CD4-positive, alpha-beta T cell (primary cell): ENCODE data around the gene EMP1. TPM values are rescaled to one million over a fixed set of nuclear protein-coding genes. Genes with fewer than 3 reads are reported as not detected.

Source experiments
- ATAC-seq: fragments of 200-7000 bp; cut with Tn5 transposase; one replicate; pipeline ENCODE4 v1.10.0; 2022; ENCODE audit warnings: mild to moderate bottlenecking; ENCODE audit not compliant: poor library complexity
- CTCF ChIA-PET: fragments of 350-600 bp; sonication (Branson Sonifier 250); formaldehyde crosslinking; loops from one replicate; lab custom pipeline; 2021; ENCODE audit warnings: antibody characterized with exemption, inconsistent platforms; lab: Charles Lee
- POLR2A ChIA-PET: fragments of 350-600 bp; sonication (Branson Sonifier 250); formaldehyde crosslinking; loops from one replicate; lab custom pipeline; 2021; ENCODE audit warnings: antibody characterized with exemption, inconsistent platforms; lab: Charles Lee
- DNase-seq, 14 experiments: peaks; one replicate each; pipeline ENCODE4 v3.0.0-alpha.2; 2013 to 2020; ENCODE audit warnings: mixed read lengths in 2 of 14
- H3K27ac ChIP-seq, 2 donors: one replicate each; pipeline versions ENCODE4 v1.5.1 to v1.7.0; 2013; ENCODE audit warnings: low read length in 2 of 2, low read depth in 1 of 2, mild to moderate bottlenecking in 1 of 2
- H3K27me3 ChIP-seq, 2 experiments: 1 replicate in 1 of 2; 2 replicates in 1 of 2; pipeline versions ENCODE4 v1.6.1 to v1.7.0; 2013; ENCODE audit warnings: low read length in 2 of 2, control low read depth in 1 of 2, mild to moderate bottlenecking in 1 of 2, moderate library complexity in 1 of 2; ENCODE audit not compliant: insufficient read depth in 2 of 2, control insufficient read depth in 1 of 2
- H3K36me3 ChIP-seq: one replicate; pipeline ENCODE4 v1.6.1; 2013; ENCODE audit warnings: low read length, control low read depth; ENCODE audit not compliant: insufficient read depth
- H3K4me1 ChIP-seq: one replicate; pipeline ENCODE4 v1.6.1; 2013; ENCODE audit warnings: low read length, control low read depth; ENCODE audit not compliant: insufficient read depth
- H3K4me3 ChIP-seq: one replicate; pipeline ENCODE4 v1.5.1; 2013; ENCODE audit warnings: mild to moderate bottlenecking, low read length, moderate library complexity
- H3K9me3 ChIP-seq, 2 experiments: 1 replicate in 1 of 2; 2 replicates in 1 of 2; pipeline versions ENCODE4 v1.6.1 to v1.7.0; 2013; ENCODE audit warnings: low read length in 2 of 2, mild to moderate bottlenecking in 2 of 2, control low read depth in 1 of 2, moderate library complexity in 1 of 2; ENCODE audit not compliant: control insufficient read depth in 1 of 2, insufficient read depth in 1 of 2
- H3K27ac Mint-ChIP-seq: one replicate; pipeline ENCODE4 v1.8.0; 2020; ENCODE audit warnings: mixed read lengths
- H3K27me3 Mint-ChIP-seq: one replicate; pipeline ENCODE4 v1.8.0; 2021; ENCODE audit warnings: mixed read lengths
- H3K36me3 Mint-ChIP-seq: one replicate; pipeline ENCODE4 v1.8.0; 2021; ENCODE audit warnings: low read depth, mixed read lengths
- H3K4me1 Mint-ChIP-seq: one replicate; pipeline ENCODE4 v1.8.0; 2021; ENCODE audit warnings: low read depth, mixed read lengths
- H3K4me3 Mint-ChIP-seq: one replicate; pipeline ENCODE4 v1.8.0; 2020; ENCODE audit warnings: mild to moderate bottlenecking, mixed read lengths
- H3K9me3 Mint-ChIP-seq: one replicate; pipeline ENCODE4 v1.8.0; 2020; ENCODE audit warnings: mixed read lengths
- intact Hi-C, 2 experiments: fragments of 100-400 bp; cut with DNase I in 1 of 2; cut with micrococcal nuclease in 1 of 2; formaldehyde crosslinking; loops; one replicate each; pipeline versions ENCODE4 v1.15.1 to v1.9.0; 2023 to 2025; cut with DNase I, micrococcal nuclease
- total RNA-seq, 174 experiments: library from RNA in 2 of 174; stranded (reverse) in 2 of 174; gene quantifications; one replicate each; pipeline ENCODE4 v1.2.3 and lab custom pipeline; 2021 to 2026
- TF ChIP-seq, protein P1 (sequence below): fragments of 200-600 bp; IDR thresholded peaks from one replicate; pipeline ENCODE4 v1.8.0; 2022; ENCODE audit warnings: antibody characterized with exemption, mild to moderate bottlenecking

EMP1 gene
- total RNA-seq, 2 experiments from 2014 or later = 9.0 to 9.1 TPM

DNA sequence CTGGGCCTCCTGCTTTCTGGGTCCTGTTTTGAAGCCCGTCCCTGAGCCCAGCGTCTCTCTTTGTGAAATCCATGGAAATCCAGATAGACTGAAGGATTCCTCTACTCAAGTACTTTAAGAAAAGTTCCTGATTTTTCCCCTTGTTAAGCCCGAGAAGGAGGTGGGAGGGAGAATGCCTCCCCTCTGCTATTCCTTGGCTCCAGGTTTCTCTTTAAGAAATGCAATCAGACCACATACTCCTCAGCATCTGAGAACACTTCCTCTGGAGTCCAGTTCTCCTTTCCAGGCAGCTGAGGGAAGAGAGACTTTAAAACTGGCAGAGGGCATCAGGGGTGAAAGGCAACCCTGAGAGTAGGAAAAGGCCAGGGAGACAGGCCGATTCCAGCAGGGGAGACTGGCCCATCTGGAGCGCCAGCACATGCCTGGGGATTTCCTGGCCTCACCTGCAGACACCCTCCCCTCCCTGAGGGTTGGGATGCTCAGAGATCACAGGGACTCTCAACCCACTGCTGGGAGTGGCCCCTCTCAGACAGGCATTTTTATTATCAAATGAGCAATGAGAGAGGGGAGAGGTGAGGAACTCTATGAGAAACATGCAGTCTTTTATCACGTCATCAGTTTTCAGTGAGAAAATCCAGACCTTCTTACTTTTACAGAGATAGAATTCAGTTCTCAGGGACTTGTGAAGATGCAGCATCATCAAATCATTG is 2.0 kb upstream of the EMP1 start:
- Histone ChIP-seq H3K36me3 (no peaks in the 10 kb centered on the region), H3K9me3 (no peaks in the 10 kb centered on the region), H3K27ac (no peak overlapping the region), H3K27me3 (no peaks in the 10 kb centered on the region), H3K4me1 (peaks cover 18% of the 10 kb centered on the region), H3K4me3 (no peak overlapping the region)
- TF ChIP-seq, protein P1, sequence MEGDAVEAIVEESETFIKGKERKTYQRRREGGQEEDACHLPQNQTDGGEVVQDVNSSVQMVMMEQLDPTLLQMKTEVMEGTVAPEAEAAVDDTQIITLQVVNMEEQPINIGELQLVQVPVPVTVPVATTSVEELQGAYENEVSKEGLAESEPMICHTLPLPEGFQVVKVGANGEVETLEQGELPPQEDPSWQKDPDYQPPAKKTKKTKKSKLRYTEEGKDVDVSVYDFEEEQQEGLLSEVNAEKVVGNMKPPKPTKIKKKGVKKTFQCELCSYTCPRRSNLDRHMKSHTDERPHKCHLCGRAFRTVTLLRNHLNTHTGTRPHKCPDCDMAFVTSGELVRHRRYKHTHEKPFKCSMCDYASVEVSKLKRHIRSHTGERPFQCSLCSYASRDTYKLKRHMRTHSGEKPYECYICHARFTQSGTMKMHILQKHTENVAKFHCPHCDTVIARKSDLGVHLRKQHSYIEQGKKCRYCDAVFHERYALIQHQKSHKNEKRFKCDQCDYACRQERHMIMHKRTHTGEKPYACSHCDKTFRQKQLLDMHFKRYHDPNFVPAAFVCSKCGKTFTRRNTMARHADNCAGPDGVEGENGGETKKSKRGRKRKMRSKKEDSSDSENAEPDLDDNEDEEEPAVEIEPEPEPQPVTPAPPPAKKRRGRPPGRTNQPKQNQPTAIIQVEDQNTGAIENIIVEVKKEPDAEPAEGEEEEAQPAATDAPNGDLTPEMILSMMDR = no peak
- H3K27ac Mint-ChIP-seq = no peak overlapping the region
- DNase-seq (no peak), ATAC-seq (no peak)
- no peaks in the 10 kb centered on the region for H3K27me3 Mint-ChIP-seq
- intact Hi-C loops = no loop called here
- no peaks in the 10 kb centered on the region for H3K9me3 Mint-ChIP-seq
- peaks cover 21% of the 10 kb centered on the region for H3K4me1 Mint-ChIP-seq
- no peaks in the 10 kb centered on the region for H3K36me3 Mint-ChIP-seq
- ChIA-PET CTCF (interaction anchor here (2.0 kb wide), 1 partner anchor 17 kb away, joined by 10 read pairs; no protein-coding TSS in a partner anchor), POLR2A (no interaction called here)
- no peak overlapping the region for H3K4me3 Mint-ChIP-seq

DNA sequence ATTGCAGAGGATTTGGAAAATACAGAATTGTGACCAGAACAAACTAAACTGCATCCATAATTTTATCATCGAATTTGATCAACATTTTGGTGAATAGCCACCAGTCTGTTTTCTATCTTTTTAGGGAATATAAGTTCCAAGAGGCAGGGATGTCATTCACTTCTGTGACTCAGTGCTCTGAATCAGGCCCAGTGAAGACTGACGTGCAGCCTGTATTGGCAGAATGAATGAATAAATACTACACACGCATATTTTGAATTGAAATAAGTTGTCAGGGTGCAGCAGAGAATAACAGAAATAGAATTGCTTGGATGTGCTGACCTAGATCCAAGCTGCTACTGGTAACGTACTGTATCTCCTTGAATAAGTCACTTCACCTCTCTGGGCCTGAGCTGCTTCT is 1.3 kb upstream of the EMP1 start:
- Histone ChIP-seq H3K4me3 (no peak overlapping the region), H3K4me1 (peaks cover 18% of the 10 kb centered on the region), H3K27ac (no peak overlapping the region), H3K36me3 (no peaks in the 10 kb centered on the region), H3K9me3 (no peaks in the 10 kb centered on the region), H3K27me3 (no peaks in the 10 kb centered on the region)
- ATAC-seq (no peak), DNase-seq (no peak)
- peaks cover 21% of the 10 kb centered on the region for H3K4me1 Mint-ChIP-seq
- no peaks in the 10 kb centered on the region for H3K9me3 Mint-ChIP-seq
- peak overlapping the region; percentile 30 for H3K4me3 Mint-ChIP-seq
- no peaks in the 10 kb centered on the region for H3K27me3 Mint-ChIP-seq
- TF ChIP-seq, protein P1 = no peak
- intact Hi-C loops = no loop called here
- POLR2A ChIA-PET = interaction anchor here (1.4 kb wide), 1 partner anchor 19 kb away, joined by 3 read pairs; no protein-coding TSS in a partner anchor
- CTCF ChIA-PET = interaction anchor here (1.0 to 2.0 kb wide), 2 partner anchors 17 to 61 kb away, joined by 3 to 10 read pairs; no protein-coding TSS in a partner anchor
- H3K27ac Mint-ChIP-seq = no peak overlapping the region
- no peaks in the 10 kb centered on the region for H3K36me3 Mint-ChIP-seq

DNA sequence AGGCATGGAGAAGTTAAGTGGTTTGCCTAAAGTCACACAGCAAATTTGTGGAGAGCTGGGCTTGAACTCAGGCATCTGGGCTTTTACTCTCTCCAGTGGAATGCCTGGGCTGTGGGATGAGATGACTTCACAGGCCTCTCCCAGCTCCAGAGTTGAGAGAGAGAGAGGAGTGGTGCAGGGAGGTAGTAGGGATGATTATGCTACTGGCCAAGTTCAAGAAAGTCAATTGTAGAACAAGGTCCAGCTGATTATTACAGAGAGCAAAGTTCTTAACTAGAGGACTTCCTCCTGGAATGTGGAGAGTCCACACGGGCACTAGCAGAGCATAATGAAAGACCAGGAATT is 769 bp upstream of the EMP1 start:
- H3K36me3 ChIP-seq = no peaks in the 10 kb centered on the region
- Mint-ChIP-seq H3K27me3 (no peaks in the 10 kb centered on the region), H3K9me3 (no peaks in the 10 kb centered on the region), H3K4me3 (no peak overlapping the region), H3K27ac (no peak overlapping the region), H3K4me1 (peaks cover 21% of the 10 kb centered on the region), H3K36me3 (no peaks in the 10 kb centered on the region)
- ATAC-seq = no peak
- no peak overlapping the region for H3K27ac ChIP-seq
- intact Hi-C loops = loop anchor here in 1 of 2 experiments (1.0 kb wide), 1 partner anchor 94 kb away; no protein-coding TSS in a partner anchor
- TF ChIP-seq, protein P1 = no peak
- H3K9me3 ChIP-seq = no peaks in the 10 kb centered on the region
- ChIA-PET CTCF (interaction anchor here (1.0 to 2.0 kb wide), 3 partner anchors 16 to 95 kb away, joined by 3 to 10 read pairs (median 4); no protein-coding TSS in a partner anchor), POLR2A (interaction anchor here (1.0 to 1.4 kb wide), 5 partner anchors 11 to 28 kb away, joined by 3 to 4 read pairs (median 3); no protein-coding TSS in a partner anchor)
- H3K27me3 ChIP-seq = no peaks in the 10 kb centered on the region
- H3K4me3 ChIP-seq = no peak overlapping the region
- H3K4me1 ChIP-seq = peaks cover 18% of the 10 kb centered on the region
- no peak for DNase-seq
